ENCODE measurements around the gene ITPRIP. TPM values are rescaled to one million over a fixed set of nuclear protein-coding genes. Genes with fewer than 3 reads are reported as not detected.

ITPRIP gene
- total RNA-seq, 1 donor from 2014 or later = 1.6 TPM

GRCh38 chr10:104296687-104297436 lies 41.4 kb downstream of the ITPRIP start:
- Histone ChIP-seq H3K9ac (no peak overlapping the region), H3K27me3 (no peaks in the 10 kb centered on the region), H2AFZ (replicated peaks) (no peak overlapping the region), H3K27ac (no peak overlapping the region), H3F3A (ENCODE audit: low read depth) (peaks cover 1% of the 10 kb centered on the region), H3K4me3 (no peak overlapping the region), H3K4me1 (peaks cover 6% of the 10 kb centered on the region), H3K9me3 (ENCODE audit: low read depth) (no peaks in the 10 kb centered on the region), H3K79me2 (ENCODE audit: low read depth) (no peaks in the 10 kb centered on the region), H4K20me1 (ENCODE audit: low read depth) (no peaks in the 10 kb centered on the region), H3K4me2 (no peak overlapping the region), H3K36me3 (no peaks in the 10 kb centered on the region)
- TF ChIP-seq EZH2phosphoT487 (IDR thresholded peaks at IDR 0.05) = no peak
- no peak for TF ChIP-seq CTCF (IDR thresholded peaks at IDR 0.05)
- no peak for TF ChIP-seq EZH2 (IDR thresholded peaks at IDR 0.05)
- H3K4me3 Mint-ChIP-seq = peak overlapping the region; percentile 21
- peaks cover under 1% of the 10 kb centered on the region for H3K9me3 Mint-ChIP-seq
- no peak overlapping the region for H3K27ac Mint-ChIP-seq
- H3K4me1 Mint-ChIP-seq = peaks cover 27% of the 10 kb centered on the region
- H3K36me3 Mint-ChIP-seq = no peaks in the 10 kb centered on the region
- H3K27me3 Mint-ChIP-seq (ENCODE audit: insufficient read depth, low read depth) = peaks cover 4% of the 10 kb centered on the region
- no peak for DNase-seq (ENCODE audit: low spot score)

- Mint-ChIP-seq H3K27ac (no peak overlapping the region), H3K4me1 (peaks cover 10% of the 10 kb centered on the region), H3K4me3 (no peak overlapping the region), H3K36me3 (no peaks in the 10 kb centered on the region), H3K9me3 (no peaks in the 10 kb centered on the region), H3K27me3 (ENCODE audit: insufficient read depth, low read depth) (peaks cover 11% of the 10 kb centered on the region)
- Histone ChIP-seq H2AFZ (replicated peaks) (no peak overlapping the region), H3K4me1 (peaks cover 9% of the 10 kb centered on the region), H3F3A (ENCODE audit: low read depth) (peaks cover 5% of the 10 kb centered on the region), H3K9me3 (ENCODE audit: low read depth) (no peaks in the 10 kb centered on the region), H3K36me3 (no peaks in the 10 kb centered on the region), H3K79me2 (ENCODE audit: low read depth) (no peaks in the 10 kb centered on the region), H3K27me3 (peaks cover 11% of the 10 kb centered on the region), H3K9ac (no peak overlapping the region), H3K4me3 (no peak overlapping the region), H3K27ac (no peak overlapping the region), H3K4me2 (no peak overlapping the region), H4K20me1 (ENCODE audit: low read depth) (no peaks in the 10 kb centered on the region)
- TF ChIP-seq EZH2phosphoT487 (IDR thresholded peaks at IDR 0.05) (no peak), CTCF (IDR thresholded peaks at IDR 0.05) (no peak), EZH2 (IDR thresholded peaks at IDR 0.05) (no peak)
- no peak for DNase-seq (ENCODE audit: low spot score)
Observed at GRCh38 chr10:104293781-104294321, 44.4 kb downstream of the ITPRIP start.

- Mint-ChIP-seq H3K4me3 (no peak overlapping the region), H3K27me3 (ENCODE audit: insufficient read depth, low read depth) (peaks cover 11% of the 10 kb centered on the region), H3K27ac (no peak overlapping the region), H3K36me3 (no peaks in the 10 kb centered on the region), H3K4me1 (peaks cover 10% of the 10 kb centered on the region), H3K9me3 (no peaks in the 10 kb centered on the region)
- Histone ChIP-seq H3K27ac (no peak overlapping the region), H3K4me3 (no peak overlapping the region), H3F3A (ENCODE audit: low read depth) (peaks cover 5% of the 10 kb centered on the region), H3K79me2 (ENCODE audit: low read depth) (no peaks in the 10 kb centered on the region), H3K9me3 (ENCODE audit: low read depth) (no peaks in the 10 kb centered on the region), H4K20me1 (ENCODE audit: low read depth) (no peaks in the 10 kb centered on the region), H3K4me2 (no peak overlapping the region), H3K9ac (no peak overlapping the region), H3K27me3 (peaks cover 11% of the 10 kb centered on the region), H3K4me1 (peaks cover 9% of the 10 kb centered on the region), H2AFZ (replicated peaks) (no peak overlapping the region), H3K36me3 (no peaks in the 10 kb centered on the region)
- peak; percentile 28 for DNase-seq (ENCODE audit: low spot score)
- TF ChIP-seq EZH2 (IDR thresholded peaks at IDR 0.05) (no peak), EZH2phosphoT487 (IDR thresholded peaks at IDR 0.05) (no peak), CTCF (IDR thresholded peaks at IDR 0.05) (no peak)
Observed at GRCh38 chr10:104293011-104293410, 45.3 kb downstream of the ITPRIP start.

Measured in neural progenitor cell (in vitro differentiated cells).